Stimulated activated memory B cell treated with anti-CD40 and anti-IgM and Interleukin-4, amounts not matched to agents 10 μg/mL and 1 μg/mL and 100 μg/mL, for 72 hours (primary cell): ENCODE measurements around the gene INSYN1.
"Not testable (repeated sequence)": the region's sequence is repeated elsewhere in the genome, so short reads cannot be mapped to it uniquely, and the experiment has no call there.

Experiments used
- ATAC-seq: fragments of 150-1000 bp; cut with Tn5 transposase; 2 replicates; pipeline ENCODE4 v1.10.0; 2021
- H3K27ac Mint-ChIP-seq: one replicate; pipeline ENCODE4 v1.8.0; 2022; ENCODE audit warnings: mild to moderate bottlenecking, mixed read lengths
- H3K27me3 Mint-ChIP-seq: one replicate; pipeline ENCODE4 v1.8.0; 2022; ENCODE audit warnings: mixed read lengths
- H3K36me3 Mint-ChIP-seq: one replicate; pipeline ENCODE4 v1.8.0; 2022; ENCODE audit warnings: mixed read lengths
- H3K4me1 Mint-ChIP-seq: one replicate; pipeline ENCODE4 v1.8.0; 2022; ENCODE audit warnings: mixed read lengths
- H3K4me3 Mint-ChIP-seq: one replicate; pipeline ENCODE4 v1.8.0; 2022; ENCODE audit warnings: mild to moderate bottlenecking, moderate library complexity, mixed read lengths
- H3K9me3 Mint-ChIP-seq: one replicate; pipeline ENCODE4 v1.8.0; 2022; ENCODE audit warnings: mixed read lengths

Gene INSYN1

GRCh38 chr15:73746883-73747282, 6.3 kb downstream of the INSYN1 start:
- no peaks in the 10 kb centered on the region for H3K9me3 Mint-ChIP-seq
- no peak for ATAC-seq
- H3K27ac Mint-ChIP-seq: no peak overlapping the region

GRCh38 chr15:73746261-73746660, 6.9 kb downstream of the INSYN1 start:
- ATAC-seq: no peak
- H3K27ac Mint-ChIP-seq: no peak overlapping the region
- no peaks in the 10 kb centered on the region for H3K9me3 Mint-ChIP-seq
- no peak overlapping the region for H3K4me3 Mint-ChIP-seq
- no peaks in the 10 kb centered on the region for H3K36me3 Mint-ChIP-seq
- no peaks in the 10 kb centered on the region for H3K4me1 Mint-ChIP-seq
- H3K27me3 Mint-ChIP-seq: peaks cover 32% of the 10 kb centered on the region

More at GRCh38 chr15:73746883-73747282, 6.3 kb downstream of the INSYN1 start:
- Mint-ChIP-seq H3K27me3 (peaks cover 32% of the 10 kb centered on the region), H3K4me1 (no peaks in the 10 kb centered on the region), H3K4me3 (no peak overlapping the region), H3K36me3 (no peaks in the 10 kb centered on the region)

DNA sequence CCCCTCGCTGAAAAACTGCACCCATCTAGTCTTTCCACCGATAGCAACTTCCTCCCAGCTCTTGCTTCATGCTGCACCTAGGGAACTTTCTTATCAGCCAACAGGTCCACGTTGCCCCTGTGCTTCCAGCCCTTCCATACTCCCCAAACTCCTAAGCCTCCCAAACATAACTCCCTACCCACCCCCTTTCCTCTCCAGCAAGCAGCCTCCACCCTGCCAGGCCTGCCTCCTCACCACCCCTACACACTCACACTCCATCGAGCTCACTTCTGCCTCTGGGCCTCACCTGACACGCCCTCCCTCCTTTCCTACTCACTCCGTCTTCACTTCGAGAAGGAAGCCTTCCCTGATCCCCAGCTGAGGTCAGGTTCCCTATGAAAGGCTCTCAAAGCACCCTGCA, 8.1 kb downstream of the INSYN1 start:
- H3K4me1 Mint-ChIP-seq: no peaks in the 10 kb centered on the region
- H3K9me3 Mint-ChIP-seq: no peaks in the 10 kb centered on the region
- no peak overlapping the region for H3K4me3 Mint-ChIP-seq
- H3K27ac Mint-ChIP-seq: no peak overlapping the region
- H3K36me3 Mint-ChIP-seq: no peaks in the 10 kb centered on the region
- peaks cover 26% of the 10 kb centered on the region for H3K27me3 Mint-ChIP-seq
- ATAC-seq: no peak

- Mint-ChIP-seq H3K9me3 (no peaks in the 10 kb centered on the region), H3K27ac (no peak overlapping the region), H3K4me3 (no peak overlapping the region), H3K36me3 (no peaks in the 10 kb centered on the region), H3K4me1 (no peaks in the 10 kb centered on the region), H3K27me3 (peaks cover 19% of the 10 kb centered on the region)
- no peak for ATAC-seq
These were observed 8.9 kb downstream of the INSYN1 start for GRCh38 chr15:73744293-73744692.

GRCh38 chr15:73741321-73741836, 11.8 kb downstream of the INSYN1 start:
- Mint-ChIP-seq H3K9me3 (no peaks in the 10 kb centered on the region), H3K36me3 (no peaks in the 10 kb centered on the region), H3K4me3 (no peak overlapping the region), H3K27me3 (peaks cover 39% of the 10 kb centered on the region), H3K4me1 (no peaks in the 10 kb centered on the region), H3K27ac (no peak overlapping the region)
- no peak for ATAC-seq

GRCh38 chr15:73740152-73741048, 12.8 kb downstream of the INSYN1 start:
- Mint-ChIP-seq H3K9me3 (no peaks in the 10 kb centered on the region), H3K27ac (no peak overlapping the region), H3K4me3 (no peak overlapping the region), H3K4me1 (no peaks in the 10 kb centered on the region), H3K27me3 (peaks cover 46% of the 10 kb centered on the region), H3K36me3 (no peaks in the 10 kb centered on the region)
- ATAC-seq: no peak

- no peak overlapping the region for H3K27ac Mint-ChIP-seq
- peaks cover 46% of the 10 kb centered on the region for H3K27me3 Mint-ChIP-seq
- H3K9me3 Mint-ChIP-seq: no peaks in the 10 kb centered on the region
- ATAC-seq: no peak
- no peaks in the 10 kb centered on the region for H3K4me1 Mint-ChIP-seq
- no peak overlapping the region for H3K4me3 Mint-ChIP-seq
- H3K36me3 Mint-ChIP-seq: no peaks in the 10 kb centered on the region
These were observed 15.6 kb downstream of the INSYN1 start for GRCh38 chr15:73737535-73737934.

GRCh38 chr15:73732930-73733329, 20.2 kb downstream of the INSYN1 start:
- Mint-ChIP-seq H3K4me1 (no peaks in the 10 kb centered on the region), H3K4me3 (no peak overlapping the region), H3K27ac (no peak overlapping the region), H3K27me3 (peaks cover 32% of the 10 kb centered on the region), H3K9me3 (no peaks in the 10 kb centered on the region), H3K36me3 (no peaks in the 10 kb centered on the region)
- no peak for ATAC-seq

- H3K36me3 Mint-ChIP-seq, H3K9me3 Mint-ChIP-seq, H3K27ac Mint-ChIP-seq, H3K4me1 Mint-ChIP-seq, ATAC-seq, H3K4me3 Mint-ChIP-seq: not testable (repeated sequence)
- peaks cover 24% of the 10 kb centered on the region for H3K27me3 Mint-ChIP-seq
These were observed 21.1 kb downstream of the INSYN1 start for GRCh38 chr15:73732051-73732450.

- no peaks in the 10 kb centered on the region for H3K36me3 Mint-ChIP-seq
- peak; percentile 14 for ATAC-seq
- H3K4me1 Mint-ChIP-seq: no peaks in the 10 kb centered on the region
- H3K27ac Mint-ChIP-seq: no peak overlapping the region
- no peaks in the 10 kb centered on the region for H3K9me3 Mint-ChIP-seq
- peaks cover 31% of the 10 kb centered on the region for H3K27me3 Mint-ChIP-seq
- H3K4me3 Mint-ChIP-seq: no peak overlapping the region
These were observed 25.7 kb downstream of the INSYN1 start for GRCh38 chr15:73727330-73727976.

DNA sequence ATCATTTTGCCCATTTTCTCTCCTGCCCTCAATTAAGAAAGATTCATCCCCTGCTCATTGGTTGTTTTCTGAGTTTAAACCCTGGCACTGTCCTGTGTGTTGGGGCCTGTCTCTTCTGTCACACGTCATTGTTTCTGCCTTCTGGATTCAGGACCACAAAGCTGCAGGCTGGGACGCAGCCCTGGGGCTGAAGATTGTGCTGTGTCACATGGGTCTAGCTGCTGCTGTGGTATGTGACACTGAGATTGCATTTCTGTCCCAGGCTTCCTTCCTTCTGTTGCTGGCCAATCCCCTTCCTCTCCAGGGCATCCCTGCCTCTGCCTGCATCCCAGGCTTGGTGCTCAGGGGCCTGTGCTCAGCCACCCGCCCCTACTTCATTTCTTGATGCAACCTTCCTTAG, 28.9 kb downstream of the INSYN1 start:
- no peaks in the 10 kb centered on the region for H3K4me1 Mint-ChIP-seq
- H3K9me3 Mint-ChIP-seq: no peaks in the 10 kb centered on the region
- H3K27ac Mint-ChIP-seq: no peak overlapping the region
- no peaks in the 10 kb centered on the region for H3K36me3 Mint-ChIP-seq
- H3K4me3 Mint-ChIP-seq: no peak overlapping the region
- no peak for ATAC-seq
- H3K27me3 Mint-ChIP-seq: peaks cover 55% of the 10 kb centered on the region

DNA sequence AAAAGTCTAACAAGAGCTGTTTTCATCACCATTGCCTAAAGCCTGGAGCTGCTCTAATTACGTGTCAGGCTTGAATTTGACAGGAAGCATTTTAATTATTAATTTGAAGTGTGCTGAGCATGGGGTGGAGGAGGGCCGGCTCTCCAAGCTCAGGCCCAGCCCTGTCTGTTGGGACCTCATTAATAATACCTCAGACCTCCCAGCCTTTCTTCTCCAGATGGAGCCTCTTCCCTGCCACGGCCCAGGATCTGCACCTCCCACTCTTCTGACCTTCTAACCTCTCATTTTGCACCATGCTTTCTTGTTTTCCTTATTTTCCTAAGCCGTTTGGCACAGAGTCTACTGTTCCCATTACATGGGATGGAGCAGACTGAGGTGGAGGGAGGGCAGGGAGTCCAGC, 30.0 kb downstream of the INSYN1 start:
- H3K4me1 Mint-ChIP-seq: no peaks in the 10 kb centered on the region
- H3K27me3 Mint-ChIP-seq: peaks cover 62% of the 10 kb centered on the region
- H3K9me3 Mint-ChIP-seq: no peaks in the 10 kb centered on the region
- no peak overlapping the region for H3K27ac Mint-ChIP-seq
- no peak overlapping the region for H3K4me3 Mint-ChIP-seq
- H3K36me3 Mint-ChIP-seq: no peaks in the 10 kb centered on the region
- ATAC-seq: no peak

DNA sequence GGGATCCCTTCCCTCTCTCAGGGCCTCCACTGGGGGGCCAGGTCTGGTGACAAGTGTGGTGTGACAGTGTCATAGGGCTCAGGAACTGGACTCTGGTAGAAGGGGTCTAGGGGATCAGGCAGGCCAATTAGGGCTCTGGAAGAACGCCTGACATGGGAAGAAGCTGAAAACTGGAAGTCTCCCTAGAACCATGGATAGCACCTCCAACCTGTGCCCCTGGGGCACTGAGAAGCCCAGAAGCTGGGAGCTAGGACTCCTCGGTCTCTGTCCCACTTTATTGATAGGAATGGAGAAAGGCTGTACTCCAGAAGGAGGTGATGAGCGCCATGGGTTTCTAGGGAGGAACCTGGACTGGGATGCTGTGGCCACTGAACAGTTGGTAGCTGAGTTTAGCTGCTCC, 30.7 kb downstream of the INSYN1 start:
- no peak for ATAC-seq
- H3K27ac Mint-ChIP-seq: no peak overlapping the region
- no peaks in the 10 kb centered on the region for H3K36me3 Mint-ChIP-seq

DNA sequence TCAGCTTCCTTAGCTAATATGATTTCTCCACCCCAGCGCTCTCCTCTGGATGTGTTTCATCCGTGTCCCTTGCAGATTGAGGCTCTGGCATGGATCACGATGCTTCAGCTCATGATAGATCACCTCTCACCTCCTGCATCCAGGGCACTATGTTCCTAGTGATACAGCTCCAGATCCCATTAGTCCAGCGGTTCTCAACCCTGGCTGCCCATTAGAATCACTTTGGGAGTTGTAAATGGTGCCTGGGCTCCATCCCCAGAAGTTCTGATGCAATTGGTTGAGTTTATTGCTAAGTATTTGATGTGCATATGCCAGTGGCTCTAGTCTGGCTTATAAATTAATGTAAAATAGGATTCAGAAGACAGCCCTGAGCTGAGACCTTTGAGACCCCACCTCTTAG, 34.5 kb downstream of the INSYN1 start:
- ATAC-seq: no peak
- Mint-ChIP-seq H3K9me3 (no peaks in the 10 kb centered on the region), H3K27me3 (peaks cover 44% of the 10 kb centered on the region), H3K27ac (no peak overlapping the region), H3K4me3 (no peak overlapping the region), H3K4me1 (no peaks in the 10 kb centered on the region), H3K36me3 (no peaks in the 10 kb centered on the region)

More for the DNA sequence above, 30.7 kb downstream of the INSYN1 start:
- H3K9me3 Mint-ChIP-seq: no peaks in the 10 kb centered on the region
- no peaks in the 10 kb centered on the region for H3K4me1 Mint-ChIP-seq
- no peak overlapping the region for H3K4me3 Mint-ChIP-seq
- peaks cover 62% of the 10 kb centered on the region for H3K27me3 Mint-ChIP-seq

DNA sequence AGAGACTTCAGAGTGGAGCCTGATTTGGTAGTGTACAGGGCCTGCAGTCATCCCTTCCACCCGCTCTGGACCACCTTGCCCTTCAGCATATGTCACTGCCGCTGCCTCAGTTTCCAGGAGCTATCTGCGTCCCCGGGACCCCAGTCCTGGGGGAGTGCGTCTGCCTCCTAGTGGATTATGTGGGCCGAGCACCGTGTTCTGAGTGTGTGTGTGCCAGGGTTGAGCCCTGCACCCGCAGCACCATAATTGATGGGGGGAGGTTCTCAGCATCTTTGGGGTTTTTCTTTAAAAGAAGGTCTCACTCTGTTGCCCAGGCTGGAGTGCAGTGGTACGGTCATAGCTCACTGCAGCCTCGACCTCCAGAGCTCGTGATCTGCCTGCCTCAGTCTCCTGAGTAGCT, 35.3 kb downstream of the INSYN1 start:
- H3K27me3 Mint-ChIP-seq: peaks cover 35% of the 10 kb centered on the region
- H3K4me1 Mint-ChIP-seq: no peaks in the 10 kb centered on the region
- no peak for ATAC-seq
- H3K27ac Mint-ChIP-seq: no peak overlapping the region
- no peak overlapping the region for H3K4me3 Mint-ChIP-seq
- H3K9me3 Mint-ChIP-seq: no peaks in the 10 kb centered on the region
- H3K36me3 Mint-ChIP-seq: no peaks in the 10 kb centered on the region

- Mint-ChIP-seq H3K4me3 (no peak overlapping the region), H3K27me3 (peaks cover 35% of the 10 kb centered on the region), H3K36me3 (no peaks in the 10 kb centered on the region), H3K27ac (no peak overlapping the region), H3K4me1 (no peaks in the 10 kb centered on the region), H3K9me3 (no peaks in the 10 kb centered on the region)
- no peak for ATAC-seq
These were observed 35.9 kb downstream of the INSYN1 start for GRCh38 chr15:73717206-73717605.
